ENCODE data around the gene TAF13. TPM values are rescaled to one million over a fixed set of nuclear protein-coding genes. Genes with fewer than 3 reads are reported as not detected.
"Not testable (repeated sequence)": the region's sequence is repeated elsewhere in the genome, so short reads cannot be mapped to it uniquely, and the experiment has no call there.

TAF13 gene
- total RNA-seq, 1 experiment from 2014 or later, result 76.7 TPM

DNA sequence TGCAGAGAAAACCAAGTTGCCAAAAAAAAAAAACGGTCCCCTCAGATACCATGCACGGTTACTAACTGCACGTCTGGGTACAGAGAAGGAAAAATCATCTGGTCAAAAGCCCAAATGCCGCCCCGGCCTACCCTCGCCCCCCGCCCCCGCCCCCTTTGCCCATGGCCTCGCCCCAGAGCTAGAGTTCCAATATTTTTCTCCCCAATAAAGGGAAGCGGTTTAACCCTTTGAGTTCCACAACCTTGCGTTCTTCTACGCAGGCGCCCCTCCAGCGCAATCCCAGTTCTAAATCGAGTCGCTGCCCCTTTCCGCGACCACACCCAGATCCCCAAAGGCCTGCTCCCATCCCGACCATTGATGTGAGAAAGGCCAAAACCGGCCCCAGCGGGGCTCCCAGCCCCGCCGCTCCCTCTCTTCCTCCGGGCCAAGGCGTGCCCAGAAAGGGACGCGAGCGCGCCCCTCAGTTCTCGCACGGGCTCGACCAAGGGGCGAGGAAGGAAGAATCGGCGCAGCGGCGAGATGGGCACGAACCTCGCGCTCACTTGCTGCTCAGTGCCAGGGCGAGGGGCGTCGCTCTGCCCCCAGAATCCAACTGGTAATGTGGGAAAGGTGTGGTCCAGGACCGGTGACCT is 34.7 kb downstream of the TAF13 start:
- TF ChIP-seq, protein P1, sequence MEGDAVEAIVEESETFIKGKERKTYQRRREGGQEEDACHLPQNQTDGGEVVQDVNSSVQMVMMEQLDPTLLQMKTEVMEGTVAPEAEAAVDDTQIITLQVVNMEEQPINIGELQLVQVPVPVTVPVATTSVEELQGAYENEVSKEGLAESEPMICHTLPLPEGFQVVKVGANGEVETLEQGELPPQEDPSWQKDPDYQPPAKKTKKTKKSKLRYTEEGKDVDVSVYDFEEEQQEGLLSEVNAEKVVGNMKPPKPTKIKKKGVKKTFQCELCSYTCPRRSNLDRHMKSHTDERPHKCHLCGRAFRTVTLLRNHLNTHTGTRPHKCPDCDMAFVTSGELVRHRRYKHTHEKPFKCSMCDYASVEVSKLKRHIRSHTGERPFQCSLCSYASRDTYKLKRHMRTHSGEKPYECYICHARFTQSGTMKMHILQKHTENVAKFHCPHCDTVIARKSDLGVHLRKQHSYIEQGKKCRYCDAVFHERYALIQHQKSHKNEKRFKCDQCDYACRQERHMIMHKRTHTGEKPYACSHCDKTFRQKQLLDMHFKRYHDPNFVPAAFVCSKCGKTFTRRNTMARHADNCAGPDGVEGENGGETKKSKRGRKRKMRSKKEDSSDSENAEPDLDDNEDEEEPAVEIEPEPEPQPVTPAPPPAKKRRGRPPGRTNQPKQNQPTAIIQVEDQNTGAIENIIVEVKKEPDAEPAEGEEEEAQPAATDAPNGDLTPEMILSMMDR (IDR thresholded peaks at IDR 0.05; ENCODE audit: unreplicated experiment), result no peak
- POLR2A ChIA-PET, result interaction anchor here (2.1 to 3.7 kb wide), 3 partner anchors 50 to 59 kb away, joined by 12 to 54 read pairs (median 19); partner anchors contain the start of gene TMEM167B
- intact Hi-C loops (cut with micrococcal nuclease), result loop anchor here (1.0 to 2.0 kb wide), 2 partner anchors 36 to 59 kb away; no protein-coding TSS in a partner anchor
- CTCF ChIA-PET, result no interaction called here
- no peaks in the 10 kb centered on the region for H3K27me3 Mint-ChIP-seq (ENCODE audit: insufficient read depth, unreplicated experiment)
- peak overlapping the region; percentile 14 for H3K27ac Mint-ChIP-seq (ENCODE audit: low read depth, unreplicated experiment)
- H3K9me3 Mint-ChIP-seq (ENCODE audit: unreplicated experiment), result no peaks in the 10 kb centered on the region
- peaks cover 6% of the 10 kb centered on the region for H3K4me1 Mint-ChIP-seq (ENCODE audit: insufficient read depth, unreplicated experiment)
- peak; percentile 30 for DNase-seq (ENCODE audit: unreplicated experiment)
- peak overlapping the region; percentile 94 for H3K4me3 Mint-ChIP-seq (ENCODE audit: unreplicated experiment)
- BruUV-seq (replicated peaks), result no TSS peak
- peaks cover 7% of the 10 kb centered on the region for H3K36me3 Mint-ChIP-seq (ENCODE audit: insufficient read depth, unreplicated experiment)

DNA sequence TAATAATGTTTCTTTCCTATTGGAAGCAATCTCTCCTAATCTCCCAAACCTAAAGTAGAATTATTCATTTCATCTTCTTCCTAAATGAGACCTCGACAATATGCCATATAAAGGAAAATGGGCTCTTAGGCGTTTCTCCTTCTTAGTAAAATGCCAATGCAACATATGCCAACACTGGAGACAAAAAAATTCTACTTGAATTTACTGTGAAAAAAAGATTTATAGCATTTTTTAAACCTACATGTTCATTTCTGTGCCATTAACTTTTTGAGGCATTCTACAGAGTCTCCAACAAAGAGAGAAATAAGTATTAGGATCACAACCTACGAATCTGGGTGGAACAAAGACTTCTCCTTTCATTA is 35.2 kb downstream of the TAF13 start:
- H3K27ac Mint-ChIP-seq (ENCODE audit: low read depth, unreplicated experiment), result peak overlapping the region; percentile 14
- peaks cover 6% of the 10 kb centered on the region for H3K4me1 Mint-ChIP-seq (ENCODE audit: insufficient read depth, unreplicated experiment)
- TSS peak; percentile 63 for BruUV-seq (replicated peaks)
- TF ChIP-seq, protein P1 (IDR thresholded peaks at IDR 0.05; ENCODE audit: unreplicated experiment), result no peak
- ChIA-PET POLR2A (interaction anchor here (2.1 to 3.7 kb wide), 2 partner anchors 51 to 59 kb away, joined by 12 to 54 read pairs; partner anchors contain the start of gene TMEM167B), CTCF (interaction anchor here (0.7 to 1.1 kb wide), 2 partner anchors 74 to 223 kb away, joined by 3 read pairs; partner anchors contain the start of gene ELAPOR1)
- H3K9me3 Mint-ChIP-seq (ENCODE audit: unreplicated experiment), result no peaks in the 10 kb centered on the region
- peaks cover 7% of the 10 kb centered on the region for H3K36me3 Mint-ChIP-seq (ENCODE audit: insufficient read depth, unreplicated experiment)
- DNase-seq (ENCODE audit: unreplicated experiment), result no peak
- H3K4me3 Mint-ChIP-seq (ENCODE audit: unreplicated experiment), result peak overlapping the region; percentile 94
- intact Hi-C loops (cut with micrococcal nuclease), result loop anchor here (2.0 kb wide), 1 partner anchor 36 kb away; no protein-coding TSS in a partner anchor
- H3K27me3 Mint-ChIP-seq (ENCODE audit: insufficient read depth, unreplicated experiment), result no peaks in the 10 kb centered on the region

DNA sequence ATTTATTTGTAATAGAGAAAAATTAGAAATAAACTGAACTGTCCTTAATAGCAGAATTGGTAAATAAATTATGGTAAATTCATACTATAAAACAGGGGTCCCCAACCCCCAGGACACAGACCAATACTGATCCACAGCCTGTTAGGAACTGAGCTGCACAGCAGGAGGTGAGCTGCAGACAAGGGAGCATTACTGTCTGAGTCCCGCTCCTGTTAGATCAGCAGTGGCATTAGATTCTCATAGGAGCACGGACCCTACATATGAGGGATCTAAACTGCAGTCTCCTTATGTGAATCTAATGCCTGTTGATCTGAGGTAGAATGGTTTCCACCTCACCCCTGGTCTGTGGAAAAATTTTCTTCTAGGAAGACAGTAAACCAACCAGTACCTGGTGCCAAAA is 41.4 kb downstream of the TAF13 start:
- BruUV-seq (replicated peaks), result no TSS peak
- Mint-ChIP-seq H3K4me1 (ENCODE audit: insufficient read depth, unreplicated experiment) (no peaks in the 10 kb centered on the region), H3K4me3 (ENCODE audit: unreplicated experiment) (no peak overlapping the region), H3K27ac (ENCODE audit: low read depth, unreplicated experiment) (no peak overlapping the region), H3K27me3 (ENCODE audit: insufficient read depth, unreplicated experiment) (no peaks in the 10 kb centered on the region), H3K9me3 (ENCODE audit: unreplicated experiment) (no peaks in the 10 kb centered on the region), H3K36me3 (ENCODE audit: insufficient read depth, unreplicated experiment) (peaks cover 10% of the 10 kb centered on the region)
- CTCF ChIA-PET, result interaction anchor here (0.7 kb wide), 1 partner anchor 8 kb away, joined by 3 read pairs; no protein-coding TSS in a partner anchor
- DNase-seq (ENCODE audit: unreplicated experiment), result no peak
- POLR2A ChIA-PET, result no interaction called here
- TF ChIP-seq, protein P1 (IDR thresholded peaks at IDR 0.05; ENCODE audit: unreplicated experiment), result no peak
- intact Hi-C loops (cut with micrococcal nuclease), result no loop called here

DNA sequence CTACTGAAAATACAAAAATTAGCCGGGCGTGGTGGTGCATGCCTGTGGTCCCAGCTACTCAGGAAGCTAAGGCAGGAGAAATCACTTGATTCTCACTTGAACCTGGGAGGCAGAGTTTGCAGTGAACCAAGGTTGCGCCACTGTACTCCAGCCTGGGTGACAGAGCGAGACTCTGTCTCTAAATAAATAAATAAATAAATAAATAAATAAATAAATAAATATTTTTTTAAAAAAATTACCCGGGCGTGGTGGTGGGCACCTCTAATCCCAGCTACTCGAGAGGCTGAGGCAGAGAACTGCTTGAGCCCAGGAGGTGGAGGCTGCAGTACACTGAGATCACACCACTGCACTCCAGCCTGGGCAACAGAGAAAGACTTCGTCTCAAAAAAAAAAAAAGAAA is 46.3 kb downstream of the TAF13 start:
- H3K9me3 Mint-ChIP-seq (ENCODE audit: unreplicated experiment); H3K27me3 Mint-ChIP-seq (ENCODE audit: insufficient read depth, unreplicated experiment); H3K4me3 Mint-ChIP-seq (ENCODE audit: unreplicated experiment); H3K27ac Mint-ChIP-seq (ENCODE audit: low read depth, unreplicated experiment); intact Hi-C loops (cut with micrococcal nuclease); DNase-seq (ENCODE audit: unreplicated experiment); BruUV-seq (replicated peaks); H3K4me1 Mint-ChIP-seq (ENCODE audit: insufficient read depth, unreplicated experiment); H3K36me3 Mint-ChIP-seq (ENCODE audit: insufficient read depth, unreplicated experiment): not testable (repeated sequence)
- POLR2A ChIA-PET, result interaction anchor here (0.7 to 2.2 kb wide), 3 partner anchors 13 to 70 kb away, joined by 3 to 12 read pairs (median 7); partner anchors contain the start of genes TMEM167B and WDR47
- CTCF ChIA-PET, result interaction anchor here (2.2 kb wide), 1 partner anchor 82 kb away, joined by 15 read pairs; a partner anchor contains a TSS
